Stimulated activated memory B cell treated with anti-CD40 and anti-IgM and Interleukin-4, amounts not matched to agents 10 μg/mL and 1 μg/mL and 100 μg/mL, for 72 hours (primary cell): Measurements from ENCODE around the gene SWI5.

Experiments used
- ATAC-seq: fragments of 150-1000 bp; cut with Tn5 transposase; 2 replicates; pipeline ENCODE4 v1.10.0; 2021
- H3K27ac Mint-ChIP-seq: one replicate; pipeline ENCODE4 v1.8.0; 2022; ENCODE audit warnings: mild to moderate bottlenecking, mixed read lengths
- H3K27me3 Mint-ChIP-seq: one replicate; pipeline ENCODE4 v1.8.0; 2022; ENCODE audit warnings: mixed read lengths
- H3K36me3 Mint-ChIP-seq: one replicate; pipeline ENCODE4 v1.8.0; 2022; ENCODE audit warnings: mixed read lengths
- H3K4me1 Mint-ChIP-seq: one replicate; pipeline ENCODE4 v1.8.0; 2022; ENCODE audit warnings: mixed read lengths
- H3K4me3 Mint-ChIP-seq: one replicate; pipeline ENCODE4 v1.8.0; 2022; ENCODE audit warnings: mild to moderate bottlenecking, moderate library complexity, mixed read lengths
- H3K9me3 Mint-ChIP-seq: one replicate; pipeline ENCODE4 v1.8.0; 2022; ENCODE audit warnings: mixed read lengths

Gene SWI5

GRCh38 chr9:128285033-128285784 lies 9.1 kb downstream of the SWI5 start:
- Mint-ChIP-seq H3K4me3 (no peak overlapping the region), H3K9me3 (no peaks in the 10 kb centered on the region), H3K27ac (no peak overlapping the region), H3K4me1 (peaks cover 12% of the 10 kb centered on the region), H3K27me3 (no peaks in the 10 kb centered on the region), H3K36me3 (peaks cover 31% of the 10 kb centered on the region)
- no peak for ATAC-seq

GRCh38 chr9:128286440-128286839 lies 10.4 kb downstream of the SWI5 start:
- peaks cover 9% of the 10 kb centered on the region for H3K4me1 Mint-ChIP-seq
- peaks cover 31% of the 10 kb centered on the region for H3K36me3 Mint-ChIP-seq
- H3K27ac Mint-ChIP-seq = no peak overlapping the region
- H3K9me3 Mint-ChIP-seq = no peaks in the 10 kb centered on the region
- no peak overlapping the region for H3K4me3 Mint-ChIP-seq
- no peaks in the 10 kb centered on the region for H3K27me3 Mint-ChIP-seq
- ATAC-seq = no peak

GRCh38 chr9:128288273-128289004 lies 12.4 kb downstream of the SWI5 start:
- H3K4me1 Mint-ChIP-seq = peaks cover 9% of the 10 kb centered on the region
- peaks cover 31% of the 10 kb centered on the region for H3K36me3 Mint-ChIP-seq
- H3K27me3 Mint-ChIP-seq = no peaks in the 10 kb centered on the region
- H3K9me3 Mint-ChIP-seq = no peaks in the 10 kb centered on the region
- no peak overlapping the region for H3K4me3 Mint-ChIP-seq
- no peak for ATAC-seq
- no peak overlapping the region for H3K27ac Mint-ChIP-seq

GRCh38 chr9:128292009-128292408 lies 15.9 kb downstream of the SWI5 start:
- peaks cover 17% of the 10 kb centered on the region for H3K36me3 Mint-ChIP-seq
- no peak for ATAC-seq
- H3K4me1 Mint-ChIP-seq = no peaks in the 10 kb centered on the region
- H3K9me3 Mint-ChIP-seq = no peaks in the 10 kb centered on the region
- no peak overlapping the region for H3K27ac Mint-ChIP-seq
- H3K27me3 Mint-ChIP-seq = no peaks in the 10 kb centered on the region
- H3K4me3 Mint-ChIP-seq = no peak overlapping the region

- Mint-ChIP-seq H3K27me3 (no peaks in the 10 kb centered on the region), H3K27ac (no peak overlapping the region), H3K4me1 (no peaks in the 10 kb centered on the region), H3K4me3 (no peak overlapping the region), H3K9me3 (no peaks in the 10 kb centered on the region), H3K36me3 (peaks cover 11% of the 10 kb centered on the region)
- no peak for ATAC-seq
Measured at GRCh38 chr9:128293091-128293490, 17.0 kb downstream of the SWI5 start.

- no peak overlapping the region for H3K4me3 Mint-ChIP-seq
- no peaks in the 10 kb centered on the region for H3K27me3 Mint-ChIP-seq
- no peaks in the 10 kb centered on the region for H3K9me3 Mint-ChIP-seq
- H3K36me3 Mint-ChIP-seq = peaks cover under 1% of the 10 kb centered on the region
- no peaks in the 10 kb centered on the region for H3K4me1 Mint-ChIP-seq
- no peak overlapping the region for H3K27ac Mint-ChIP-seq
- no peak for ATAC-seq
Measured at GRCh38 chr9:128294142-128294541, 18.1 kb downstream of the SWI5 start.

- no peak for ATAC-seq
- H3K27ac Mint-ChIP-seq = no peak overlapping the region
- no peaks in the 10 kb centered on the region for H3K9me3 Mint-ChIP-seq
- H3K4me3 Mint-ChIP-seq = no peak overlapping the region
- H3K4me1 Mint-ChIP-seq = no peaks in the 10 kb centered on the region
- H3K36me3 Mint-ChIP-seq = no peaks in the 10 kb centered on the region
- no peaks in the 10 kb centered on the region for H3K27me3 Mint-ChIP-seq
Measured at GRCh38 chr9:128296340-128297220, 20.5 kb downstream of the SWI5 start.

- H3K4me3 Mint-ChIP-seq = no peak overlapping the region
- H3K27ac Mint-ChIP-seq = no peak overlapping the region
- H3K36me3 Mint-ChIP-seq = no peaks in the 10 kb centered on the region
- no peaks in the 10 kb centered on the region for H3K9me3 Mint-ChIP-seq
- H3K4me1 Mint-ChIP-seq = no peaks in the 10 kb centered on the region
- no peaks in the 10 kb centered on the region for H3K27me3 Mint-ChIP-seq
- no peak for ATAC-seq
Measured at GRCh38 chr9:128297221-128297773, 21.2 kb downstream of the SWI5 start.

GRCh38 chr9:128298535-128299482 lies 22.7 kb downstream of the SWI5 start:
- Mint-ChIP-seq H3K27ac (no peak overlapping the region), H3K4me3 (no peak overlapping the region), H3K9me3 (no peaks in the 10 kb centered on the region), H3K27me3 (no peaks in the 10 kb centered on the region), H3K4me1 (no peaks in the 10 kb centered on the region), H3K36me3 (no peaks in the 10 kb centered on the region)
- ATAC-seq = no peak

GRCh38 chr9:128304136-128304970 lies 28.3 kb downstream of the SWI5 start:
- Mint-ChIP-seq H3K27ac (no peak overlapping the region), H3K4me1 (no peaks in the 10 kb centered on the region), H3K9me3 (no peaks in the 10 kb centered on the region), H3K36me3 (peaks cover 13% of the 10 kb centered on the region), H3K4me3 (no peak overlapping the region), H3K27me3 (no peaks in the 10 kb centered on the region)
- ATAC-seq = no peak

GRCh38 chr9:128304971-128305288 lies 28.9 kb downstream of the SWI5 start:
- Mint-ChIP-seq H3K9me3 (no peaks in the 10 kb centered on the region), H3K4me3 (no peak overlapping the region), H3K4me1 (no peaks in the 10 kb centered on the region), H3K36me3 (peaks cover 19% of the 10 kb centered on the region), H3K27ac (no peak overlapping the region), H3K27me3 (no peaks in the 10 kb centered on the region)
- ATAC-seq = no peak

- Mint-ChIP-seq H3K4me1 (no peaks in the 10 kb centered on the region), H3K27ac (no peak overlapping the region), H3K36me3 (peaks cover 45% of the 10 kb centered on the region), H3K9me3 (no peaks in the 10 kb centered on the region), H3K4me3 (no peak overlapping the region), H3K27me3 (no peaks in the 10 kb centered on the region)
- ATAC-seq = no peak
Measured at GRCh38 chr9:128309551-128309950, 33.5 kb downstream of the SWI5 start.

GRCh38 chr9:128310461-128310860 lies 34.4 kb downstream of the SWI5 start:
- Mint-ChIP-seq H3K9me3 (no peaks in the 10 kb centered on the region), H3K36me3 (peaks cover 45% of the 10 kb centered on the region), H3K4me1 (no peaks in the 10 kb centered on the region), H3K27ac (no peak overlapping the region), H3K27me3 (no peaks in the 10 kb centered on the region), H3K4me3 (no peak overlapping the region)
- ATAC-seq = no peak

GRCh38 chr9:128314697-128315096 lies 38.6 kb downstream of the SWI5 start:
- Mint-ChIP-seq H3K4me3 (no peak overlapping the region), H3K36me3 (peaks cover 39% of the 10 kb centered on the region), H3K9me3 (no peaks in the 10 kb centered on the region), H3K4me1 (no peaks in the 10 kb centered on the region), H3K27me3 (no peaks in the 10 kb centered on the region), H3K27ac (no peak overlapping the region)
- no peak for ATAC-seq
